Stimulated activated CD8-positive, alpha-beta memory T cell treated with anti-CD3 and anti-CD28 coated beads, Interleukin-4, amount 100 ng/mL, for 4 hours (primary cell): ENCODE results near the gene PNKD.
A peak's percentile ranks its signal among the peaks of the same experiment; 100 is the strongest.
"Not testable (repeated sequence)": the region's sequence is repeated elsewhere in the genome, so short reads cannot be mapped to it uniquely, and the experiment has no call there.

ENCODE experiments used
- DNase-seq, 2 donors: peaks; one replicate each; pipeline ENCODE4 v3.0.0-alpha.2; 2020; ENCODE audit warnings: low read depth in 2 of 2, low spot score in 1 of 2

Gene PNKD

DNA sequence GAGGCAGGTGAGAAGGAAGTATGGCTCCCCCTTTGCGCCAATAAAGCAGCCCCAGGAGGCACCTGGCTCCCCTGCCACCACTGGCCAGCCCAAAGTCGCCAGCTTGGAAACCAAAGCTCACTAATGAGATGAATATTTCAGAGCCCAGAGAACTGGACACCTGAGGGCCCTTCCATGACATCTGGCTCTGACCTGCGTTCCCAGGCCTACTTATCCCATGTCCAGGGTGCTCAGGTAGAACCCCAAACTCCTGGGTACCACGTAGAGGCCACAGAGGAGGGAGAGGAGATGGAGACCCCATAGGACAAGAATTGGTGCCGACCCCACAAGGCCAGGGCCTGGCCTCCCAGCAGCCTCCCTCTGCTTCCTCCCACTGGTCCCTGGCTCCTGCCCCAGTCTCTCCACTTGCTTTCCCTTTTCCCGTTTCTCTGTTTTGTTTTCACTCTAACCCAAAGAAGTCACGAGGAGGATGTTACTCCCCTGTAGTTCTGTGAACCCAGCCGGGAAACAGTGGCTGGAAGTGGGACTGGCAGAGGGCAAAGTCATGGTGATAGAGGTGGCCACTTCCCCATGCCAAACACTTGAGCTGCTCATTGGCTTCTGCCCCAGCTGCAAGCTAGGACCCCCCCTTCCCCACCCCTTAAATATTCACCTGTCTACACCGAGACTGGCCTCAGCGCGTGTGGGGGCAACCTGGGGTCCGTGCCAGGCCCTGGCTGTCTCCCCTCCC, 21.2 kb downstream of the PNKD start:
- no peak for DNase-seq

DNA sequence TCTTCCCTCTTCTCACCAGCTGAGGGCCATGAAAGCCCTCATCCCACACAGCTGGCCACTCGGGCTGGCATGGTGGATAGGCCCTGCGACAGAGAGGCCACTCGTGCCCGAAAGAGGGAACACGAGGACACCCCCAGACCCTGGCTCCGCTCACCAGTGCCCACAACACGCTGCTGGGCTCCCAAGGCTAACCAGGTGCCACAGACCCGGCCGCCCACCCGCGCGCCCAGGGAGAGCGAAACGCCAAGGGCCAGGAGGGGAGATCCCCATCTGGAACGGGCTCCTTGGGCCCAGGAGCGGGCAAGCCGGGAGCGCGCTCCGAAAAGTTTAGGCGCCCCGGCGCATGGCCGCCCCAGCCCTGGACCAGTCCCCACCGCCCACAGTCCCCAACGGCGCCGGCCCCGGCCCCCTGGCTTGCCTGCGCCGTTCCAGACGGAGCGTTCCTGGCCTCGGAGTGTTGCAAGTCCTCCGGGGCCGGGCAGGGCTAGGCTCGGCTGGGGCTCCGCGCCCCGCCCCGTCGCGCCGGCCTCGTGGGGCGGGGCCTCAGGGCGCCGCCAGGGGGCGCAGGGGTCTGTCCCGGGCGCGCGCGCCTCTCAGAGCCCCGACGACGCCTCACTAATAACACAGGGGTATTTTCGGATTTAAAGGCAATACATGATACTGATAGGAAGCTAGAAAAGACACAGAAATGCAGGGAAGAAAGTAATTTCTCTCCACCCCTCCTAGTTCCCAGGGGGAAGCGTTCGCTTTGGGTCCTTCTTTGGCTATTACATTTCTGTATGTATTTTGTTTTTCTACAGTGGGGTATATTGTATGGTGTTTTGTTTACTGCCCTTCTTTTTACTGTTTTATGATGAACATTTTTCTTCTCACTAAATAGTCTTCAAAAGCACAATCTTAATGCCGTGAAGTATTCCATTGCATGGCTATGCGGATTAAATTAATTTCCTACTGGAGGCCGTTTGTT, 22.0 kb downstream of the PNKD start, which contains the start of gene TMBIM1:
TSS of gene TMBIM1 (minus strand) at position 456 of the 967 bp plus-strand sequence. CDS start 10,362 bp downstream, outside the sequence.
- peak; percentile 47 to 56 for DNase-seq

DNA sequence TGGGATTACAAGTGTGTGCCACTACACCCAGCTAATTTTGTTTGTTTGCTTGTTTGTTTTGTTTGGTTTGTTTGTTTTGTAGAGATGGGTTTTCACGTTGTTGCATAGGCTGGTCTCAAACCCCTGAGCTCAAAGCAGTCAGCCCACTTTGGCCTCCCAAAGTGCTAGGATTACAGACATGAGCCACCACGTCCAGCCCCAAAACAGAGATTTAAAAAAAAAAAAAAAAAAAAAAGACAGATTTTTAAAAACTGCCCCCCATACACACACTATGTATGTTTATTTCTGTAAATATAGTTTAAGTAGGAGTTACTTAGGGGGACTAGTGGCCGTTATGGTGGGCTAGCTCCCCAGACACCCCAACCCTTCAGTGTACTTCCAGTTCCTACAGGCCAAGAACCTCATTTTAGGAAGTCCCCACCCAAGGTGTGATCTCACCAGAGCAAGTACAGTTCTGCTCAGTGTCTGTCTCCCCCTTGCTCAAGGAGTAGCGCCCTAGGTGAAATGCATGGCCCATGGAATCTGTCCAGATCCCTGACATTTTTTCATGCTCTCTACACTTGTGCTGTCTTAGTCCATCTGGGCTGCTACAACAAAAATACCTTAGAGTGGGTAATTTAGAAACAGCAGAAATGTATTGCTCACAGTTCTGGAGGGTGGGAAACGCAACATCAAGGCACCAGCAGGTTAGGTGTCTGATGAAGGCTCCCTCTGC, 23.6 kb downstream of the PNKD start:
- no peak for DNase-seq

DNA sequence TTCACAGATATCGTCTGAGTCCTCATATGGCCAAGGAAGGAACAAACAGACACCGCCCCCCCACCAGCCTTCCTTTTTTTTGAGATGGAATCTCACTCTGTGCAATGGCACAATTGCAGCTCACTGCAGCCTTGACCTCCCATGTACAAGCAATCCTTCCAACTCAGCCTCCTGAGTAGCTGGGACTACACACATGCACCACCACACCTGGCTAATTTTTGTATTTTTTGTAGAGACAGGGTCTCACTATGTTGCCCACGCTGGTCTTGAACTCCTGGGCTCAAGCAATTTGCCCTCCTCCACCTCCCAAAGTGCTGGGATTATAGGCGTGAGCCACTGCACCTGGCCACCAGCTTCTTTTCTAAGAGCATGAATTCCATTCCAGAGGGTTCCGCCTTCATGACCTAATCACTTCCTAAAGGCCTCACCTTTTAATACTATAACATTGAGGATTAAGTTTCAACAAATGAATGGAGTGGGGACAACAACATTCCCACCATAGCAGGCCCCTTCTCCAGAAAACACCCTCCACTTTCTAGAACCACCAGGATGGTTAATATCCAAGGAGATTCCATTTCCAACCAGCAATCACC, 24.2 kb downstream of the PNKD start:
- DNase-seq, result no peak

DNA sequence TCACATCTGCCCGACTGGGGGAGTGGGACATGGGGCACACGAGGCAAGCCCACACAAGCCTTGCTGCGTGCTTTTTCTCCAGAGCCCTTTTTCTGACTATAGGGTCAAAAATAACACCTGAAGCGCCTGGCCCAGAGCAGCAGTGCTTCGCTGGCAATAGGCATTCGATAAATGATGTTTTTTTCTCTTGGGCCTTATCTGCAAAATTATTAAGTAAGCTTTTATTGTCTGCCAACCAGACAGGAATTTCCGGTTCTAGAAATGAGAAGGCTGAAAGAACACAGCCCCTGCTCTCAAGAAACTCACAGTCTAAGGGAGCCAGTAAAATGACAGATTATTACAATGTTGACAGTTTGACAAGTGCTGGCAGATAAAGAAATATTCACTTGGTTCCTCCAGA, 24.7 kb downstream of the PNKD start:
- DNase-seq, result no peak

DNA sequence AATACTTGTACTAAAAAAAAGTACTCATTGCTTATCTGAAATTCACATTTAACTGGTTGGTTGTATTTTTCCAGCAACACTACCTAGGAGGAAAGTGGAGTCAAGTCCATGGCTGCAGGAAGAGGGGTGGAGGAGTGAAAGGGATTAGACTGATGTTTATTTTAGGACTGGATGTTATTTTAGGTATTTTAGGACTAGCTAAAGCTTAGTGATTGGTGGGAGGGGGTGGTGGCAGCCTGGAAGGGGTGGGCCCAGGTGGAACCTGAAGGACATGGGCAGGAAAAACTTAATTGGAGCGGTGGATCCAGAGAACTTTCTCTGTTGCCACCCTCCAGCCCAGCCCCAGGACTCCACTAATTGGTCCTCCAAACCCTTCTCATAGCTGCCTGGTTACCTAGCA, 25.9 kb downstream of the PNKD start:
- no peak for DNase-seq

DNA sequence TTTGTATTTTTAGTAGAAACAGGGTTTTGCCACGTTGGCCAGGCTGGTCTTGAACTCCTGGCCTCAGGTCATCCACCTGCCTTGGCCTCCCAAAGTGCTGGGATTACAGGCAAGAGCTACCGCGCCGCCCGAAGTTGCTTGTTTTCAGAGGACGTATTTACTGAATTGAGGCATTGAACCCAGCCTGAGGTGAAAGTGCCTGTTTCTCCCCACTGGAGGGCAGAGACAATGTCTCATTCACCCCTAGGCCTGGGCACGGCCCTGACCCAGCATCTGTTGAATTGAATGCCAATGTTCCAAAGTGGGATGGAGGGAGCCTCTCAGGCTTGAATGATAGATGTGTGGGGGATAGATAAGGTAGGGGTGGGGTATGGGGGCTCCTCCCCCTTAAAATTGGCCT, 26.5 kb downstream of the PNKD start:
- DNase-seq, result no peak

DNA sequence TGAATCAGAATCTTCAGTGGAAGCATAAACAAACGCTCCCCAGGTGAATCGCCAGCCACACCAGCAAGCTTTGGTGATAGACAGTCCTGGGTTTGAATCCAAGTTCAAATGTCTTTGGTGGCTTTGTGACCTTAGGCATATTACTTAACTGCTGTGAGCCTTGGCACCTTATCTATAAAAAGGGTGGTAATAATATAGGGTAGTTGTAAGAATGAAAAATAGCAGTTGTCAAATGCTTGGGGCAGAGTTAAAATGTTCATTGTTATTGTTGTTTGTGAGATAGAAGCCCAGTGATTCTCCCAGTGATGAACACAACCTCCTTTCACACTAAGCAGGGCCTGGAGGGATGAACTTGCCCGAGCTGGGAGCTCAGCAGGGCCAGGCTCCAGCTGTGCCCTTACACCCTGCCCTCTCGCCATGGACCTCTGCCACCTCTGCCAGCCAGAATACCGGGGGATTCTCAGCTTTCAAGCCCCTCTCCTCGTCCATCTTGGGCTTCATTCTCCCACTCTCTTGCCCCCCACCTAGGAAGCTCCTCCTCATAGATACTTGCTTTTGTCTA, 28.1 kb downstream of the PNKD start:
- DNase-seq, result no peak

DNA sequence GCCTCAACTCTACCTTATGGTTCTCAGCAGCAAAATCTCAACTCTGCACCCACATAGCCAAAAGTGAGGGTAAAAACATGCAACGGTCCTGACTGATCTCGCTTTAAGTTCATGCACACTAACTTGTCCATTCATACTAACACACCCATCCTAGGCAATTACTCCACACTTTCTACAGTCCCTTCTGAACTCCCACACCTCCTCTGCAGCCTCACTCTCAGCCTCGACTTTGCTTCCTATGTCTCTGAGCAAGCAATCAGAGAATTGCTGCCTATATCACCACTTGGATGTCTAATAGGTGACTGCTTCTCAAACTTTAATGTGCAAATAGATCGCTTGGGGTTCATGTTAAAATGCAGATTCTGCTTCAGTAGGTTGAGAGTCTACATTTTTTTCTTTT, 29.8 kb downstream of the PNKD start:
- DNase-seq, result no peak

DNA sequence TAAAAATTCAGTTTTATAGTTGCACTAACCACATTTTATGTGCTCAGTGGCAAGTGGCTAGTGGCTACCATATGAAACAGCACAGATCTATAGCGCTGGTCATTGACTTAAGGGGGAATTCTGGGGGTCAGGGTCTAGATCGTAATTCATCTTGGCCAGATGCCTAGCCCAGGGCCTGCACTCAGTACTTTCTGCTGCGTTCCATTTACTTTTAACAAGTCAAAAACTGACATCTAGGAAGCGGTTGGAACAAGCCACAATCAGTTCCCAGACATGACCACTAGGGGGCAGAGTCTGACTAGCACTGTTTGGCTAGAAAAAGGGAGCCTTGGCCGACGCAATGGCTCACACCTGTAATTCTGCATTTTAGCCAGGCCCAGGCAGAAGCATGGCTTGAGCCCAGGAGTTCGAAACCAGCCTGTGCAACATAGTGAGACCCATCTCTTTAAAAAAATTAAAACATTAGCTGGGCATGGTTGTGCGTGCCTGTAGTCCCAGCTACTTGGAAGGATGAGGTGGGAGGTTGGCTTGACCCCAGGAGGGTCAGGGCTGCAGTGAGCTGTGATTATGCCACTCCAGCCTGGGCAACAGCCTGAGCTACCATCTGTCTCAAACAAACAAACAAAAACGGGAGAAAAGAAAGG, 31.0 kb downstream of the PNKD start:
- peak; percentile 69 to 84 for DNase-seq

DNA sequence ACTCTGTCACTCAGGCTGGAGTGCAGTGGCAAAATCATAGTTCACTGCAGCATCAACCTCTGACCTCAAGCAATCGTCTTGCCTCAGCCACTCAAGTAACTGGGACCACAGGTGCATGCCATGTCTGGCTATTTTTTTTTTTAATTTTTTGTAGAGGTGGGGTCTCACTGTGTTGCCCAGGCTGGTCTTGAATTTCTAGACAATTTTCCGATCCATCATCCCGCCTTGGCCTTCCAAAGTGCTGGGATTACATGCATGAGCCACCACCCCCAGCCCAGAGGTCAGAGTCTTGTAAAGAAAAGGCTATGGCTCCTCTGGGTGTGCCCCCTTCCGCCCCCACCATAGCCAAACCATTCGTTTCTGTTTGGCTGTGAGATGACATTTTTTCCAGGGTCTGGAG, 35.1 kb downstream of the PNKD start:
- no peak for DNase-seq

DNA sequence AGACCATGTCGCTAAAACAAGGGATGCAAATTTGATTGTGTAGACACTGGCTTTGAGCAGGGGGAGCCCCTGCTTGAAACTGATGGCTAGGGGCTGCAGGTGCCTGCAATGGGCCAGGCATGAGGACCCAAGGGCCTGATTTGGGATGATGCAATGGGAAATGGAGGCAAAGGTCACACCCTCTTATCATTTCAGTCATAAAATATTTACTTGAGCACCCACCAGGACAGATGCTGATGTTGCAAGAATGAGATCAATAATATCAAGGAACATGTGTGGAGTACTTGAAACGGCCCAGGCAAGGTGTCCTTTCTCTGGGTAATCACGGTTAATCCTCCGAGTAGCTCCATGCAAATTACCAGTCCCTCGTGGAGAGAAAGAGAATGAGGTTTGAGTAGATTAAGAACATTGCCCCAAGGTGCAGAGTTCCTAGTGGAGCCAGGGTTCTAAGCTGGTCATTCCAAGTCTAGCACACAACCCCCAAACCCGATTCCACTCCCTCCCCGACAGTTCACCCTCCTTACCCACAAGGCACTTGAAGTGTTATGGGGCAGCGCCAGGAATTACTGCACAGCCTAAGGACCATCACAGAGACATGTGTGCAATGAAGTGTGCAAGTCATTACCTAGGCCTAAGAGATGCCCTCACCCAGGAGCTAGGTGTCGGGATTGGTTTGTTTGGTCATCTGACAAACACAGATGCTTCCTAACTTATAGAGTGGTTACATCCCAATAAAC, 36.0 kb downstream of the PNKD start:
- no peak for DNase-seq

DNA sequence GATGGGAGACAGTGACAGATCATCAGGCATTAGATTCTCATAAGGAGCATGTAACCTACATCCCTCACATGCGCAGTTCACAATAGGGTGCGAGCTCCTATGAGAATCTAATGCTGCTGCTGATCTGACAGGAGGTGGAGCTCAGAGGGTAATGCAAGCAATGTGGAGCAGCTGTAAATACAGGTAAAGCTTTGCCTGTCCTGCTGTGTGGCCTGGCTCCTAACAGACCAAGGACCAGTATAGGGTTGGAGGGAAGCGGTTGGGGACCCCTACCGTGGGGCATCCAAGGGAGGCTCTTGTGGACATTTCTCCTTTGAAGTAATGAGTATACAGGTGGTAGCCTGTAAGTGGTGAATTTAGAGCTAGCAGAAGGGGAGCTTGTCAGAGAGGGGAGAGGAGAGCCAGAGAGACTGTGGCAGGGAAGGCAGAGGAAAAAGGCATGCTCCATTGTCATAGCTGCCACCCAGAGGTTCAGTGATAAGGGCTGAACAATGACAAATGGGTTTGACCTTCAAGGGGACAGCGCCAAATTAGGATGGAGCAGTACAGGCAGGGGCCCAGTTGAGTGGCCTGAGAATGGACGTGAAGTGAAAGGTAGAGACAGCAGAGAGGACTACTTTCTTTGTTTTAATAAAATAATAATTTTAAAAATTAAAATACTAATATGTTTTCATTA, 37.2 kb downstream of the PNKD start:
- no peak for DNase-seq

DNA sequence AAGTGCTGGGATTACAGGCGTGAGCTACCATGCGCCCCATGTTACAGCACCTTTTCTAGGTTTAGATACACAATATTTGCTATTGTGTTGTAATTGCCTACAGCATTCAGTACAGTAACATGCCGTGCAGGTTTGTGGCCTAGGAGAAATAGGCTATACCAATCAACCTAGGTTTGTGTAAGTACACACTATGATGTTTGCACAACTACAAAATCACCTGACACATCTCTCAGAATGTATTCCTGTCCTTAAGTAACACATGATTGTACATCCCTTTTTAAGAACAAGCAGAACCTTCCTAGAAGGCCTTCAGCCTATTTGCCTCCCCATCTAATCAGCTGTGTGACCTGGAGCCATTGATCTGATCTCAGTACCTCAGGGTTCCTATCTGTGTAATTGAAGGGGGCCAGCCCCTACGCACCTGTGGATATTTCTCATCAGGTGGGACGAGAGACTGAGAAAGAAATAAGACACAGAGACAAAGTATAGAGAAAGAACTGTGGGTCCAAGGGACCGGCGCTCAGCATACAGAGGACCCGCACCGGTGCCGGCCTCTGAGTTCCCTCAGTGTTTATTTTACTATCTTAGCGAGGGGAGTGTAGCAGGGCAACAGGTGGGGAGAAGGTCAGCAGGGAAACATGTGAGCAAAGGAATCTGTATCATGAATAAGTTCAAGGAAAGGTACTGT, 40.7 kb downstream of the PNKD start:
- DNase-seq, result no peak

DNA sequence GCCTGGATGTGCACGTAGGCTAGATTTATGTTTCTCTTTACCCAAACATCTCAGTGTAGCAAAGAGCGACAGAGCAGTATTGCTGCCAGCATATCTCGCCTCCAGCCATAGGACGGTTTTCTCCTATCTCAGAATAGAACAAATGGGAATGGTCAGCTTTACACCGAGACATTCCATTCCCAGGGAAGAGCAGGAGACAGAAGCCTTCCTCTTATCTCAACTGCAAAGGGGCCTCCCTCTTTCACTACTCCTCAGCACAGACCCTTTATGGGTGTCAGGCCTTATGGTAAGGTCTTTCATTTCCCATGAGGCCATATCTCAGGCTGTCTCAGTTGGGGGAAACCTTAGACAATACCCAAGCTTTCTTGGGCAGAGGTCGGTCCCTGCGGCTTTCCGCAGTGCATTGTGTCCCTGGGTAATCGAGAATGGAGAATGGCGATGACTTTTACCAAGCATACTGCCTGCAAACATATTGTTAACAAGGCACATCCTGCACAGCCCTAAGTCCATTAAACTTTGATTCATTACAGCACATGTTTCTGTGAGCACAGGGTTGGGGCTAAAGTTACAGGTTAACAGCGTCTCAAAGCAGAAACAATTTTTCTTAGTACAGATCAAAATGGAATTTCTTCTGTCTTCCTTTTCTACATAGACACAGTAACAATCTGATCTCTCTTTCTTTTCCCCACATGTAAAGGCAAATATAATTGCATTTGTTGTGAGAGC, 41.4 kb downstream of the PNKD start:
- DNase-seq, result not testable (repeated sequence)

DNA sequence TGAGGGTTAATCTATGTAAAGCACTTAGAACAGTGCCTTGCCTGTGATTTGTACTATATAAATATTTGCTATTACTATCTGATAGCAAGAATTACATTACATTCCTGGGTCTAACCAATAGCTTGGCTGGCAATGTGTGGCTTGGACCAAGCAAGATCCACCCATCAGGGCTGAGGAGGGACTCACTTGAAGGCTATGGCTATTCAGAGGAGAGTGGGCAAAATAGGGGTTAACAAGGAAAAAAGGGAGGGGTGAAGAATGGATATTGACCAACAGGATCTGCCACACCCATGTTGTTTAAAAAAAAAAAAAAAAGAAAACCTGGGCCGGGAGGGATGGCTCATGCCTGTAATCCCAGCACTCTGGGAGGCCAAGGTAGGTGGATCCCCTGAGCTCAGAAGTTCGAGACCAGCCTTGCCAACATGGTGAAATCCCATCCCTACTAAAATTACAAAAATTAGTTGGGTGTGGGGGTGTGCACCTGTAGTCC, 42.0 kb downstream of the PNKD start:
- no peak for DNase-seq

DNA sequence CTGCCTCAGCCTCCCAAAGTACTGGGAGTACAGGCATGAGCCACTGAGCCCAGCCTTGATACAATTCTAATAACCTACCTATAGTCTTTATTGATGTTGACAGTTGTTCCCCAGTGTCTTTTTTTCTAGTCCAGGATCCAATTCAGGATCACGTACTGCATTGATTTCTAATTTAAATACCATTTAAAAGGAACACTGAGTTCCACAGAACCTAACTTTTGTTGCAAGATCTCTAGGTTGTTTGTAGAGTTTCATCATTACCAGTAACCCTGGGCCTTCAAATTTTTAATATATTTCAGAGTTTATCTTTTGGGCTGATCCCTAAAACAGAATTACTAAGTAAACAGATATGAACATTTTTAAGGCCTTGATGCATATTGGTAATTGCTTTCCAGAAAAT, 43.0 kb downstream of the PNKD start:
- DNase-seq, result no peak

DNA sequence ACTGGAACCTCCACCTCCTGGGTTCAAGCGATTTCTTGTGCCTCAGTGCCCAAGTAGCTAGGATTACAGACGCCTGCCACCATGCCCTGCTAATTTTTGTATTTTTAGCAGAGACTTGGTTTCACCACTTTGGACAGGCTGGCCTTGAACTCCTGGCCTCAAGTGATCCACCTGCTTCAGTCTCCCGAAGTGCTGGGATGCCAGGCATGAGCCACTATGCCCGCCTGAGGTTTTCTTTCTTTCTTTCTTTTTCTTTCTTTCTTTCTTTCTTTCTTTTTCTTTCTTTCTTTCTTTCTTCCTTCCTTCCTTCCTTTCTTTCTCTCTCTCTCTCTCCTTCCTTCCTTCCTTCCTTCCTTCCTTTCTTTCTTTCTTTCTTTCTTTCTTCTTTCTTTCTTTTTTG, 44.4 kb downstream of the PNKD start:
- DNase-seq, result not testable (repeated sequence)
